ENCODE results near the gene C1QTNF12.
"Not testable (repeated sequence)": the region's sequence is repeated elsewhere in the genome, so short reads cannot be mapped to it uniquely, and the experiment has no call there.

C1QTNF12 gene

DNA sequence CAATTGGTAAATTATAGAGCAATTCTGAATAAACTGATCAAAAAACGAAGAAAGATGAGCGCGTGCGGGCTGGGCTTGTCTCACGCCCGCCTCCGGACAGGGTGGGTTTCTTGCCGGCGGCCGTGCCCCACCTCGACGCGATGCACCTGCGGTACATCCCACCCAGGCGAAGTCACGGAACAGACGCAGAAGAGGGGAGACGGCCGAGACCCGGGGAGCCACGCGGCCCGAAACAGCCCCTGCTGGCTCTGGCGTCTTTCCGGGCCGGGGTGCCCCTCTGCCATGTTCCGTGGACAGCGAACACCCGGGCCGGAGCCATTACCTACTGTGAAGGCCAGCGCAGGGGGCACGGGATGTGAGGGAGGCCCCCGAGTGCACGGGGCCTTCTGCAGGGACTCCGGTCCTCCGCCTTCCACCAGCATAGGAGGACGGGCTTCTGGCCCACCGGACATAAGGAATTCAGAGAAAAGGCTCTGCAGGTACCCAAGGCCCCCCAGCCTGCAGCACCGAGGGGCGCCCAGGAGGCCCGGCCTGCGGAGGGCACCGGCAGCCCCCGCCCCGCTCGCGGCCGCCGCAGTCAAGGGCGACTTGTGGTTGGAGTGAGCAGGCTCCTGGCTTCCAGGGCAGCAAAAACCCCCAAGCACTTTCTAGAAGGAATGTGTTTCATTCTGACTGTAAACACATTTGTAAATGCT lies 7.6 kb upstream of the C1QTNF12 start:
- Histone ChIP-seq H3K4me3 (ENCODE audit: low read length) (no peak overlapping the region), H3K9me2 (replicated peaks; ENCODE audit: insufficient read depth, low read length) (no peaks in the 10 kb centered on the region), H3K27ac (ENCODE audit: low read length) (no peak overlapping the region), H4K20me1 (ENCODE audit: insufficient read depth, low read length) (no peaks in the 10 kb centered on the region), H3K36me3 (replicated peaks; ENCODE audit: insufficient read depth, low read length) (0 out of 2 replicates have a peak, but pooled peaks cover 4% of the 10 kb centered on the region), H3K27me3 (replicated peaks; ENCODE audit: insufficient read depth, low read length) (no peaks in the 10 kb centered on the region), H3K79me2 (ENCODE audit: low read length) (peaks cover 3% of the 10 kb centered on the region; the same call in 1 of the 2 replicates), H2AFZ (ENCODE audit: low read length) (no peak overlapping the region), H3K4me2 (ENCODE audit: low read depth, low read length) (no peak overlapping the region), H3K9ac (ENCODE audit: low read length) (no peak overlapping the region), H3F3A (ENCODE audit: insufficient read depth, low read length) (no peaks in the 10 kb centered on the region), H3K4me1 (ENCODE audit: low read length) (no peaks in the 10 kb centered on the region), H3K9me3 (replicated peaks; ENCODE audit: insufficient read depth, low read length) (no peaks in the 10 kb centered on the region)
- TF ChIP-seq EZH2 (optimal IDR thresholded peaks at IDR 0.05; ENCODE audit: low read depth, low read length), result no peak
- TF ChIP-seq EZH2phosphoT487 (IDR thresholded peaks at IDR 0.05; ENCODE audit: low read length), result no peak
- TF ChIP-seq, protein P1, sequence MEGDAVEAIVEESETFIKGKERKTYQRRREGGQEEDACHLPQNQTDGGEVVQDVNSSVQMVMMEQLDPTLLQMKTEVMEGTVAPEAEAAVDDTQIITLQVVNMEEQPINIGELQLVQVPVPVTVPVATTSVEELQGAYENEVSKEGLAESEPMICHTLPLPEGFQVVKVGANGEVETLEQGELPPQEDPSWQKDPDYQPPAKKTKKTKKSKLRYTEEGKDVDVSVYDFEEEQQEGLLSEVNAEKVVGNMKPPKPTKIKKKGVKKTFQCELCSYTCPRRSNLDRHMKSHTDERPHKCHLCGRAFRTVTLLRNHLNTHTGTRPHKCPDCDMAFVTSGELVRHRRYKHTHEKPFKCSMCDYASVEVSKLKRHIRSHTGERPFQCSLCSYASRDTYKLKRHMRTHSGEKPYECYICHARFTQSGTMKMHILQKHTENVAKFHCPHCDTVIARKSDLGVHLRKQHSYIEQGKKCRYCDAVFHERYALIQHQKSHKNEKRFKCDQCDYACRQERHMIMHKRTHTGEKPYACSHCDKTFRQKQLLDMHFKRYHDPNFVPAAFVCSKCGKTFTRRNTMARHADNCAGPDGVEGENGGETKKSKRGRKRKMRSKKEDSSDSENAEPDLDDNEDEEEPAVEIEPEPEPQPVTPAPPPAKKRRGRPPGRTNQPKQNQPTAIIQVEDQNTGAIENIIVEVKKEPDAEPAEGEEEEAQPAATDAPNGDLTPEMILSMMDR (IDR thresholded peaks at IDR 0.05; ENCODE audit: low read length), result no peak
- no peak for DNase-seq

DNA sequence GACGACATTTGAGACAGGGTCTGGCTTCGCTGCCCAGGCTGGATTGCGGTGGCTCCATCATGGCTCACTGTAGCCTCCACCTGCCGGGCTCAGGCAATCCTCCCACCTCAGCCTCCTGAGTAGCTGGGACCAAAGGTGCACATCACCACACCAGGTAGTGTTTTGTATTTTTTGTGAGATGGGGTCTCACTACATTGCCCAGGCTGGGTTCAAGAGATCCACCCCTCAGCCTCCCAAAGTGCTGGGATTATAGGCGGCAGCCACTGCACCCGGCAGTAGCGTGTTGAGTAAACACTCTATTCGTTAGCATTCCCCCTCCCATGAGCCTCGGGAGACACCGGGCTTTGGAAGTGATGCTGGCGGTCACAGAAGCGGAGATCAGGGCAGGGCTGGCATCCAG lies 6.8 kb upstream of the C1QTNF12 start:
- Histone ChIP-seq H3K9me3 (replicated peaks; ENCODE audit: insufficient read depth, low read length) (no peaks in the 10 kb centered on the region), H4K20me1 (ENCODE audit: insufficient read depth, low read length) (no peaks in the 10 kb centered on the region), H3K79me2 (ENCODE audit: low read length) (no peaks in the 10 kb centered on the region), H3K27me3 (replicated peaks; ENCODE audit: insufficient read depth, low read length) (no peaks in the 10 kb centered on the region), H3K4me3 (ENCODE audit: low read length) (no peak overlapping the region), H2AFZ (ENCODE audit: low read length) (no peak overlapping the region), H3F3A (ENCODE audit: insufficient read depth, low read length) (no peaks in the 10 kb centered on the region), H3K9me2 (replicated peaks; ENCODE audit: insufficient read depth, low read length) (no peaks in the 10 kb centered on the region), H3K27ac (ENCODE audit: low read length) (no peak overlapping the region), H3K9ac (ENCODE audit: low read length) (no peak overlapping the region), H3K4me1 (ENCODE audit: low read length) (no peaks in the 10 kb centered on the region), H3K4me2 (ENCODE audit: low read depth, low read length) (no peak overlapping the region), H3K36me3 (replicated peaks; ENCODE audit: insufficient read depth, low read length) (0 out of 2 replicates have a peak, but pooled peaks cover 4% of the 10 kb centered on the region)
- TF ChIP-seq EZH2phosphoT487 (IDR thresholded peaks at IDR 0.05; ENCODE audit: low read length), result no peak
- TF ChIP-seq, protein P1 (IDR thresholded peaks at IDR 0.05; ENCODE audit: low read length), result no peak
- no peak for TF ChIP-seq EZH2 (optimal IDR thresholded peaks at IDR 0.05; ENCODE audit: low read depth, low read length)
- DNase-seq, result no peak

DNA sequence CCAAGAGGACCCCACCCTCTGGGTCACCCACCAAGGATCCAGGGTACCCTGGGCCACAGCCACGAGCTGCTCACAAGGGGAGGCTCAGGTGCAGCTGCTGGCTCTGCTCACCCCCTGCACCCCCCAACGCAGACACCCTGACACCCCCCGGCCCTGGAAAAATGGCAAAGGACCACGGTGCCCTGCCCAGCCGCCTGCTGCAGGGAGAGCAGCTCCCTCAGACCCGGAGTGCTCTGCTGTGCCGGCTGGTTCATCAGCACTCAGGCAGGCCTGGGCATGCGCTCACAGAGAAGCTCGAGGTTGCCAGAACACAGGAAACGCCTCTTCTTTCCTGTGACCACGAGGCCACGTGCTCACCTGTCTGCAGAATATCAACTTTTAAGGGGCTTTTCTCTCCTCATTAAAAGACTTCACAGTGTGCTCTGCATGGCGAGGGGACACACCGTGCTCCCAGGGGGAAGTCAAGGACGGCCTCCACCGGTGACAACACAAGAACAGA lies 4.3 kb upstream of the C1QTNF12 start:
- Histone ChIP-seq H3K27me3 (replicated peaks; ENCODE audit: insufficient read depth, low read length) (peaks cover 11% of the 10 kb centered on the region), H3K9me3 (replicated peaks; ENCODE audit: insufficient read depth, low read length) (no peaks in the 10 kb centered on the region), H3K27ac (ENCODE audit: low read length) (no peak overlapping the region), H3K9ac (ENCODE audit: low read length) (no peak overlapping the region), H2AFZ (ENCODE audit: low read length) (no peak overlapping the region), H3K36me3 (replicated peaks; ENCODE audit: insufficient read depth, low read length) (0 out of 2 replicates have a peak, but pooled peaks cover 4% of the 10 kb centered on the region), H3K9me2 (replicated peaks; ENCODE audit: insufficient read depth, low read length) (no peaks in the 10 kb centered on the region), H3K4me2 (ENCODE audit: low read depth, low read length) (no peak overlapping the region), H3K4me3 (ENCODE audit: low read length) (no peak overlapping the region), H3K4me1 (ENCODE audit: low read length) (no peaks in the 10 kb centered on the region), H4K20me1 (ENCODE audit: insufficient read depth, low read length) (no peaks in the 10 kb centered on the region), H3F3A (ENCODE audit: insufficient read depth, low read length) (no peaks in the 10 kb centered on the region), H3K79me2 (ENCODE audit: low read length) (no peaks in the 10 kb centered on the region)
- TF ChIP-seq EZH2 (optimal IDR thresholded peaks at IDR 0.05; ENCODE audit: low read depth, low read length) (no peak), EZH2phosphoT487 (IDR thresholded peaks at IDR 0.05; ENCODE audit: low read length) (no peak)
- TF ChIP-seq, protein P1 (IDR thresholded peaks at IDR 0.05; ENCODE audit: low read length), result no peak
- no peak for DNase-seq

DNA sequence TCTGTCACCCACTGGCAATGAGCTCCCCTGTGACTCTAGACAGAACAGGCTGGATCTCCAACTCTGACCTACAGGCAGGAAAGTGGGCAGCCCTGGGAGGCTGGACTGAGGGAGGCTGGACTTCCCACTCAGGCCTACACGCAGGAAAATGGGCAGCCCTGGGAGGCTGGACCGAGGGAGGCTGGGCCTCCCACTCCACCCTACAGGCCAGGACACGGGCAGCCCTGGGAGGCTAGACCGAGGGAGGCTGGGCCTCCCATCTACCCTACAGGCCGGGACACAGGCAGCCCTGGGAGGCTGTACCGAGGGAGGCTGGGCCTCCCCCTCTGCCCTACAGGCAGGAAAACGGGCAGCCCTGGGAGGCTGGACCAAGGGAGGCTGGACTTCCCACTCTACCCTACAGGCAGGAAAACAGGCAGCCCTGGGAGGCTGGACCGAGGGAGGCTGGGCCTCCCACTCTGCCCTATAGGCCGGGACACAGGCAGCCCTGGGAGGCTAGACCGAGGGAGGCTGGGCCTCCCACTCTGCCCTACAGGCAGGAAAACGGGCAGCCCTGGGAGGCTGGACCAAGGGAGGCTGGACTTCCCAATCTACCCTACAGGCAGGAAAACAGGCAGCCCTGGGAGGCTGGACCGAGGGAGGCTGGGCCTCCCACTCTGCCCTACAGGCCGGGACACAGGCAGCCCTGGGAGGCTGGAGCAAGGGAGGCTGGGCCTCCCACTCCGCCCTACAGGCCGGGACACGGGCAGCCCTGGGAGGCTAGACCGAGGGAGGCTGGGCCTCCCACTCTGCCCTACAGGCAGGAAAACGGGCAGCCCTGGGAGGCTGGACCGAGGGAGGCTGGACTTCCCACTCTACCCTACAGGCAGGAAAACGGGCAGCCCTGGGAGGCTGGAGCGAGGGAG lies 1.7 kb upstream of the C1QTNF12 start:
- H2AFZ ChIP-seq (ENCODE audit: low read length); H3F3A ChIP-seq (ENCODE audit: insufficient read depth, low read length); H3K9me3 ChIP-seq (replicated peaks; ENCODE audit: insufficient read depth, low read length); H3K9me2 ChIP-seq (replicated peaks; ENCODE audit: insufficient read depth, low read length); H3K4me3 ChIP-seq (ENCODE audit: low read length); H3K4me2 ChIP-seq (ENCODE audit: low read depth, low read length); H3K36me3 ChIP-seq (replicated peaks; ENCODE audit: insufficient read depth, low read length); DNase-seq; H4K20me1 ChIP-seq (ENCODE audit: insufficient read depth, low read length); H3K27ac ChIP-seq (ENCODE audit: low read length); H3K4me1 ChIP-seq (ENCODE audit: low read length); H3K79me2 ChIP-seq (ENCODE audit: low read length); H3K9ac ChIP-seq (ENCODE audit: low read length): not testable (repeated sequence)
- H3K27me3 ChIP-seq (replicated peaks; ENCODE audit: insufficient read depth, low read length), result peaks cover 22% of the 10 kb centered on the region

Data from MM.1S (cell line).